PC-3 (cell line): ENCODE data around the gene IGSF3. TPM values are rescaled to one million over a fixed set of nuclear protein-coding genes. Genes with fewer than 3 reads are reported as not detected.
A peak's percentile ranks its signal among the peaks of the same experiment; 100 is the strongest.
"Not testable (repeated sequence)": the region's sequence is repeated elsewhere in the genome, so short reads cannot be mapped to it uniquely, and the experiment has no call there.

Experiments
- ATAC-seq: fragments of 200-7000 bp; cut with Tn5 transposase; 2 replicates; pipeline ENCODE4 v1.9.1; 2020; ENCODE audit warnings: mild to moderate bottlenecking, moderate library complexity
- BruUV-seq: library from RNA; stranded (reverse); fragments of 400-500 nt; replicated peaks from 2 replicates; lab custom pipeline; 2021; lab: Mats Ljungman, UMichigan
- CTCF ChIA-PET: fragments of 300-600 bp; sonication (Branson Sonifier 250); formaldehyde crosslinking; loops from one replicate; lab custom pipeline; 2022; ENCODE audit warnings: antibody characterized with exemption; lab: Charles Lee
- POLR2A ChIA-PET: fragments of 300-600 bp; sonication (Branson Sonifier 250); formaldehyde crosslinking; loops from one replicate; lab custom pipeline; 2022; ENCODE audit warnings: antibody characterized with exemption; ENCODE audit not compliant: unreplicated experiment; lab: Charles Lee
- DNase-seq: peaks from one replicate; pipeline ENCODE4 v3.0.0-alpha.2; 2015
- H2AFZ ChIP-seq: fragments of 300-600 bp; sonication (generic); 2 replicates; pipeline ENCODE4 v1.6.0; 2016; ENCODE audit warnings: antibody characterized with exemption, low read length
- H3F3A ChIP-seq: fragments of 300-600 bp; sonication (generic); one replicate; pipeline ENCODE4 v1.6.0; 2017; ENCODE audit warnings: antibody characterized with exemption, low read length, control low read depth, mild to moderate bottlenecking; ENCODE audit not compliant: unreplicated experiment
- H3K27ac ChIP-seq: fragments of 300-600 bp; sonication (generic); 2 replicates; pipeline ENCODE4 v1.5.1; 2016; ENCODE audit warnings: mild to moderate bottlenecking, low read length
- H3K27me3 ChIP-seq: fragments of 300-600 bp; sonication (generic); 2 replicates; pipeline ENCODE4 v1.6.1; 2016; ENCODE audit warnings: low read length, mixed read lengths
- H3K36me3 ChIP-seq: fragments of 300-600 bp; sonication (generic); 2 replicates; pipeline ENCODE4 v1.6.1; 2016; ENCODE audit warnings: low read depth, mixed run types, low read length, mixed read lengths
- H3K4me1 ChIP-seq: fragments of 300-600 bp; sonication (generic); 2 replicates; pipeline ENCODE4 v1.5.1; 2016; ENCODE audit warnings: low read length; ENCODE audit not compliant: insufficient read depth
- H3K4me2 ChIP-seq: fragments of 300-600 bp; sonication (generic); 2 replicates; pipeline ENCODE4 v1.6.0; 2016; ENCODE audit warnings: low read length
- H3K4me3 ChIP-seq: fragments of 300-600 bp; sonication (generic); 2 replicates; pipeline ENCODE4 v1.5.1; 2016; ENCODE audit warnings: mild to moderate bottlenecking, low read length, mixed read lengths
- H3K79me2 ChIP-seq: fragments of 300-600 bp; sonication (generic); 2 replicates; pipeline ENCODE4 v1.6.1; 2017; ENCODE audit warnings: low read length, mixed read lengths
- H3K9ac ChIP-seq: fragments of 300-600 bp; sonication (generic); 2 replicates; pipeline ENCODE4 v1.6.0; 2016; ENCODE audit warnings: mild to moderate bottlenecking, low read length
- H3K9me2 ChIP-seq: fragments of 300-600 bp; sonication (generic); replicated peaks from 2 replicates; pipeline ENCODE4 v1.6.1; 2016; ENCODE audit warnings: mixed run types, low read length, mixed read lengths
- H3K9me3 ChIP-seq: fragments of 300-600 bp; sonication (generic); 2 replicates; pipeline ENCODE4 v1.6.1; 2016; ENCODE audit warnings: low read length, mixed read lengths
- H4K20me1 ChIP-seq: fragments of 300-600 bp; sonication (generic); 2 replicates; pipeline ENCODE4 v1.6.1; 2016; ENCODE audit warnings: low read length, mixed read lengths
- intact Hi-C: fragments of 100-400 bp; cut with micrococcal nuclease; formaldehyde crosslinking; loops from 2 replicates; pipeline ENCODE4 v1.9.0; 2023
- total RNA-seq: library from RNA; depleted of rRNA; stranded (reverse); fragments of >200 nt; gene quantifications from 2 replicates; pipeline ENCODE4 v1.2.3, GENCODE V29; 2014

IGSF3 gene
- total RNA-seq, 1 experiment from 2014 or later, result 15.5 TPM

DNA sequence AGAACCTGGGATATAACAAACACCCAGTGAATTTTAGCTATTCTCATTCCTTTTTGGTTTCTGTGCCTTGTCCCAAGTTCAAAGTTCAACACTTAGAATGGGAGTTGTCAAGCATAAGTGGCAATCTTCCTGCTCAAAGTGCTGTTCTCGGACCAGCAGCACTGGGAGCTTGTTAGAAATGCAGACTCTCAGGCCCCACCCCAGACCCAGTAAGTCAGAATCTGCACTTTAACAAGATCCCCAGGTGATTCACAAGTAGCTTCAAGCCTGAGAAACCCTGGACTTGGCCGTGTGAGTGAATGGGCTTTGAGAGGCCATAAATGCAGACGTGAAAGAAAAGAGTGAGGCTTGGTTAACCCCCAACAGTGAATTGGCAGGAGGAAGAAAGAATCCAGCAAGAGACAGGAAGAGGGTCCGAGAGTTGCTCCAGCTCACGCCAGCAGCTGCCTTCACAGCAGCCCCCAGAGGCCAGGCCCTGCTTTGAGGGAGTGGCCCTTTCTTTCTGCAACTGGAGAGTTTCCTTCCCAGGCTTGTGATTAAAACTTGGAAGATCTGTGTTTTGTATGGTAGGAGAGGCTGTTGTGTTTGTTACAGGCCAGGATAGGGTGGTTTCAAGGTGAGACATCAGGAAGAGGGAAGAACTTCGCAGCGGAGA is 75.5 kb downstream of the IGSF3 start:
- H3K9ac ChIP-seq, intact Hi-C loops, H3K4me2 ChIP-seq, BruUV-seq, H4K20me1 ChIP-seq, H3K27me3 ChIP-seq, DNase-seq, H3K79me2 ChIP-seq, H2AFZ ChIP-seq, H3K36me3 ChIP-seq, H3K9me2 ChIP-seq, H3K9me3 ChIP-seq, ATAC-seq, POLR2A ChIA-PET, H3F3A ChIP-seq, H3K27ac ChIP-seq, H3K4me3 ChIP-seq: not testable (repeated sequence)
- CTCF ChIA-PET, result interaction anchor here (0.5 kb wide), 1 partner anchor 573 kb away, joined by 3 read pairs; no protein-coding TSS in a partner anchor
- peaks cover 17% of the 10 kb centered on the region for H3K4me1 ChIP-seq

DNA sequence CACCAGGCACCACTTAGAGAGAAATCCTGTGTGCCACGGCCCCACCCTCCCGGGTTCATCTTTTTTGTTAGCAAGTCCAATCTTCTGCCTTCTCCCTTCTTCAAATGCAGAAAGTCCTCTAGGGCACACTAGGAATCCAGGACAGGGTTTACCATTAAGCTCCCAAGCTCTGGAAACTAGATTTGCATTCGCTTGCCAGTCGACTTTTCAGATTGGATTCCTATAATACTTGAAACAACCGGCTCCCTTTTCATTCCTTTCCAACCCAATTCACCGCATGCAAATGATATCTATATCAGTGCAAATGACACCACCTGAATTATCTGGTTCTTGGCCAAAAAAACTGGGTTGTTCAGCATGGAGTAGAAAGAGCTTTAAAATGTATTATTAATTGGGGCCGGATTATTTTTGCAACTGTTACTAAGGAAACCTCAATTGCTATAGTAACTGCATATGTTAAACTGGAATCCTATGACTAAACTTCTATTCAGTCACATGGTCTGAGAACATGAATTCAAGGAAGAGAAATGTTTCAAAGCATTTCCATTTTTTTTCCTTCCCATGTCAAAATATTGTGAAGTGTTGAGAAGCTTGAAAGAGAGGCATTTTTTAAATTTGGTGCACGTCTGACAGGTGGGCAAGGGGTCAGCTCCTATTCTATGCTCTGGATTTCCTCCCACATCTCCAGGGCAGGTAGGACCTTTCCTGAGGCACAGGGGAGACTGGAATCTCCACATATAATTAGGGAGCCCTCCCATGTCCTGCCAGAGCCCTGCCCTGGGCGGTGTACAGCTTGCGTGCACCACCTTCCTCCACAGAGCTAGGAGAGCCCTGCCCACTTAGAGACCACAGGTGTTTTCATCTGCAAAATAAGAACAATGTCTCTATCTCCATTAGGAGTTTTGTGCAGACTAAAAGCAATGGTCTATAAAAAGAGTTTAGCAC is 76.3 kb downstream of the IGSF3 start:
- H3K27ac ChIP-seq, BruUV-seq, H3K27me3 ChIP-seq, DNase-seq, H3K36me3 ChIP-seq, H3F3A ChIP-seq, H3K79me2 ChIP-seq, H3K9me2 ChIP-seq, CTCF ChIA-PET, H2AFZ ChIP-seq, H3K4me2 ChIP-seq, H3K4me3 ChIP-seq, H4K20me1 ChIP-seq, ATAC-seq, intact Hi-C loops, POLR2A ChIA-PET, H3K9ac ChIP-seq, H3K9me3 ChIP-seq: not testable (repeated sequence)
- H3K4me1 ChIP-seq, result peaks cover 17% of the 10 kb centered on the region

DNA sequence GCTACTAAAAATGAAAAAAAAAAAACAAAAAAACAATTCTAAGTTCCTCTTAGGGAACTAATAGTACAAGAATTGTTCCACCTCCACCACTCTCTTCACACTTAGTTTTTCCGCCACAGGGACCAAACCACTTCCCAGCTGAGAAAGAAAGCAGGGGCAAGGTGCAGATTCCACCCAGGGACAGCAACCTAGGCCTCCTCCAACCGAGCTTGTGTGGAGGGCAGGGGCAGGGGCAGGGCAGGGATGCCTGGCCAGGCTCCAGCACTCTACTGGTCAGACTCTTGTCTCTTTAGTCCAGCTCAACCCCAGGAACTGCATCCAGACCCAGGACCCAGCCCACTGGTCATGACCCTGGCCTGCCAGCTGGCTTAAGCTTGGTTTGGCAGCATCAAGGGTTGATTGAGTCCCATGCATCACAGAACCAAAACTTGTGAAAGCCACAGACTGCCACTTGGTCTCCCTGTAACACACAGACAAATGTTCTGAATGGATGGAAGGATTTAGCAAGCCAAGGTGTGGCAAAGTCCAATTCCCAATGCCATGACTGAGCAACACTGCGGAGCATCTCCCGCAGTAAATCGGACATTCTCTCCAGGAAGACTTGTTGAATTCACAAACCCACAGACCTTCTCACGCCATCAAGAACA is 77.1 kb downstream of the IGSF3 start:
- DNase-seq, H3K4me2 ChIP-seq, BruUV-seq, H3K79me2 ChIP-seq, H3K9ac ChIP-seq, intact Hi-C loops, H3K36me3 ChIP-seq, H4K20me1 ChIP-seq, ATAC-seq, CTCF ChIA-PET, H3K4me3 ChIP-seq, H3K9me3 ChIP-seq, H3F3A ChIP-seq, H3K27me3 ChIP-seq, H3K9me2 ChIP-seq, H2AFZ ChIP-seq, H3K27ac ChIP-seq, POLR2A ChIA-PET: not testable (repeated sequence)
- peaks cover 11% of the 10 kb centered on the region for H3K4me1 ChIP-seq

DNA sequence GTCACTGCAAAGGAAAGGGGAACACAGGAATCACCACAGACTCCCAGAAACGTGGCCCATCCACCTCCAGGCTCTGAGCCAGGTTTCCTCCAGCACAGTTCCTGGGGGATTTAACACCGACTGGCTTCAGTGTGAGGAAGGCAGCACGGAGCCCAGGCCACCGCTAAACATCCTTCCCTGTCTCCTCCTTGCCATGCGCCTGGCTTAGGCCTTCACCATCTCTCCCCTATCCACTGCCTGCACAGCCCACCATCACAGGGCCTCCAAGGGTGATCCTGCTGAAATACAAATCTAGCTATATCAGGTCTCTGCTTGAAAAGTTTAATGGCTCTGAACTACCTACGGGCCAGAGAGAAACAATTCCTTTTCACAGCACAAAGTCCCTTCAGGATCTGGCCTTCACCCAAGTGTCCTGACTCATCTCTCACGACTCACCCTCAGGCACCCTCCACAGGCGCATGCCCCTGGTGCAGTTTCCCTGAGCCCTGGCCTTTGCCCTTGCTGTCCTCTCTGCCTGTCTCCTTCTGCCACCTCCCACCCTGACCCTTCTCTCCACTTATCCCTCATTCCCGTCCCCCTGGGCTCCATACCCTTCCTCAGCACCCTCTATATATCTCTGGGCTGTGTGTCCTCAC is 78.3 kb downstream of the IGSF3 start:
- H4K20me1 ChIP-seq, H3K9me3 ChIP-seq, H3K9me2 ChIP-seq, BruUV-seq, H3K27me3 ChIP-seq, H3K79me2 ChIP-seq, H3K9ac ChIP-seq, intact Hi-C loops, POLR2A ChIA-PET, H3K36me3 ChIP-seq, CTCF ChIA-PET, H3K4me3 ChIP-seq, H3F3A ChIP-seq, H2AFZ ChIP-seq: not testable (repeated sequence)
- H3K4me1 ChIP-seq, result peaks cover 11% of the 10 kb centered on the region
- H3K27ac ChIP-seq, result peak overlapping the region; percentile 46
- ATAC-seq (peak; percentile 96), DNase-seq (peak; percentile 64)
- peak overlapping the region; percentile 39; the same call in 1 of the 2 replicates for H3K4me2 ChIP-seq
